KMS-11 (cell line): Measurements from ENCODE around the gene PAF1.

Experiments used
- H2AFZ ChIP-seq: fragments of 200-600 bp; sonication (generic); 2 replicates; pipeline ENCODE4 v1.6.1; 2016; ENCODE audit warnings: antibody characterized with exemption, mixed run types, low read depth
- H3K27ac ChIP-seq: fragments of 200-600 bp; sonication (generic); 2 replicates; pipeline ENCODE4 v1.6.1; 2016; ENCODE audit warnings: mild to moderate bottlenecking, mixed run types
- H3K27me3 ChIP-seq: fragments of 200-600 bp; sonication (generic); 2 replicates; pipeline ENCODE4 v1.6.1; 2017; ENCODE audit warnings: mild to moderate bottlenecking, low read depth, mixed run types, moderate library complexity; ENCODE audit not compliant: insufficient read depth
- H3K36me3 ChIP-seq: fragments of 200-600 bp; sonication (generic); 2 replicates; pipeline ENCODE4 v1.6.1; 2017; ENCODE audit warnings: mild to moderate bottlenecking, mixed run types; ENCODE audit not compliant: insufficient read depth
- H3K4me1 ChIP-seq: fragments of 200-600 bp; sonication (generic); 2 replicates; pipeline ENCODE4 v1.6.1; 2016; ENCODE audit warnings: mild to moderate bottlenecking, low read depth, mixed run types; ENCODE audit not compliant: poor library complexity, severe bottlenecking
- H3K4me2 ChIP-seq: fragments of 200-600 bp; sonication (generic); 2 replicates; pipeline ENCODE4 v1.7.0; 2016; ENCODE audit warnings: mild to moderate bottlenecking, mixed run types
- H3K4me3 ChIP-seq: fragments of 200-600 bp; sonication (generic); IDR thresholded peaks from 2 replicates; pipeline ENCODE4 v1.6.1; 2017; ENCODE audit warnings: low read depth, low read length, mixed read lengths; ENCODE audit not compliant: insufficient read depth
- H3K79me2 ChIP-seq: fragments of 200-600 bp; sonication (generic); 2 replicates; pipeline ENCODE4 v1.6.1; 2016; ENCODE audit warnings: low read depth, mixed run types; ENCODE audit not compliant: insufficient read depth
- H3K9ac ChIP-seq: fragments of 200-600 bp; sonication (generic); 2 replicates; pipeline ENCODE4 v1.6.1; 2016; ENCODE audit warnings: mild to moderate bottlenecking, mixed run types
- H4K20me1 ChIP-seq: fragments of 200-600 bp; sonication (generic); 2 replicates; pipeline ENCODE4 v1.6.1; 2016; ENCODE audit warnings: mild to moderate bottlenecking, mixed run types; ENCODE audit not compliant: insufficient read depth
- TF ChIP-seq, protein P1 (sequence below): fragments of 200-600 bp; sonication (generic); conservative IDR thresholded peaks from 2 replicates; pipeline ENCODE4 v1.6.1; 2017; ENCODE audit warnings: low read depth, mild to moderate bottlenecking, antibody characterized with exemption, low read length, moderate library complexity, mixed read lengths

Gene PAF1

DNA sequence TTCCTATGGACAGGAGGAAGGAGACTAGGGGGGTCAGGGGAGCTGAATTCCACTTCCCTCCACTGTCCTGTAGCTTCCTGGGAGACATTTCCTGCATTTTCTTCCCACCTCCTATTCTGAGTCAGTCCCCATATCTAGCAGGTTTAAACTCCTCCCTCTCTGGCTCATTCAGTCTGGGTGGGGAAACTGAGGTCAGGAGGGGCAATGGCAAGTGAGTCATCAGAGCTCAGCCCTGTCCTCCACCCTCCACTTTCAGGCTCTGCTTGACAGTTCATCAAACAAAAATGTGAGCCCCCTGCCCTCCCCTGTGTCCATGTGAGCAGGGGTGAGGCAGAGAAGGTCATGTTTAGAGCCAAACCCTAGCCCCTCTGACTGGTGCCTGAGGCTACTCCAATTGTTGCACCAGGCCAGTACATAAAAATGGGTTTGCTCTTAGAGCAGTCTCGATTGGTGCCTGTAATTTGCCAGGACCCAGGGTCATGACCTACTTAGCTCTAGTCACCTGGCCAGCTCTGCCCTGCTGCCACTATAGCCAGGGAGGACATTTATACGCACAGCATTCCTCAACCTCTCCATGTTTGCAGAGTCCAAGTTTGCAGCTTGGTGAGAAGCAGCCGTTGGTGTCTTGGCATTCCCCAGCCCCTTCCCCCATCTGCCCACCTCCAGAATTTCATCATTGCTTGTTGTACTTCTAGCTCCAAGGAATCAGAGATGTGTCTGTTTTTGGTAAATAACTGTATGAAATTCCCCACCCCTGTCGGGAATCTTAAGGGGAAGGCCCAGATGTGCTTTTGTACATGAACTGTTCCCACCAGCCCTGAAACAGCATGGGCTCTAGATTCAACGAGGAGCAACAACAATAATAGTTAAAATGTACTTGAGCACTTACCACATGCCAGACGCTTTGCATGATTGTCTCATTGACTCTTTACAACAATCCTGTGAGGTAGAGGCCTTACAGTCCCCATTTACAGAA, 27.9 kb downstream of the PAF1 start:
- TF ChIP-seq, protein P1, sequence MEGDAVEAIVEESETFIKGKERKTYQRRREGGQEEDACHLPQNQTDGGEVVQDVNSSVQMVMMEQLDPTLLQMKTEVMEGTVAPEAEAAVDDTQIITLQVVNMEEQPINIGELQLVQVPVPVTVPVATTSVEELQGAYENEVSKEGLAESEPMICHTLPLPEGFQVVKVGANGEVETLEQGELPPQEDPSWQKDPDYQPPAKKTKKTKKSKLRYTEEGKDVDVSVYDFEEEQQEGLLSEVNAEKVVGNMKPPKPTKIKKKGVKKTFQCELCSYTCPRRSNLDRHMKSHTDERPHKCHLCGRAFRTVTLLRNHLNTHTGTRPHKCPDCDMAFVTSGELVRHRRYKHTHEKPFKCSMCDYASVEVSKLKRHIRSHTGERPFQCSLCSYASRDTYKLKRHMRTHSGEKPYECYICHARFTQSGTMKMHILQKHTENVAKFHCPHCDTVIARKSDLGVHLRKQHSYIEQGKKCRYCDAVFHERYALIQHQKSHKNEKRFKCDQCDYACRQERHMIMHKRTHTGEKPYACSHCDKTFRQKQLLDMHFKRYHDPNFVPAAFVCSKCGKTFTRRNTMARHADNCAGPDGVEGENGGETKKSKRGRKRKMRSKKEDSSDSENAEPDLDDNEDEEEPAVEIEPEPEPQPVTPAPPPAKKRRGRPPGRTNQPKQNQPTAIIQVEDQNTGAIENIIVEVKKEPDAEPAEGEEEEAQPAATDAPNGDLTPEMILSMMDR = no peak
- H3K27me3 ChIP-seq = no peaks in the 10 kb centered on the region
- no peak overlapping the region for H2AFZ ChIP-seq
- H3K79me2 ChIP-seq = no peaks in the 10 kb centered on the region
- H3K9ac ChIP-seq = no peak overlapping the region
- H3K4me3 ChIP-seq = no peak overlapping the region
- peaks cover 4% of the 10 kb centered on the region for H3K4me1 ChIP-seq
- H3K4me2 ChIP-seq = no peak overlapping the region
- H3K27ac ChIP-seq = no peak overlapping the region
- H4K20me1 ChIP-seq = no peaks in the 10 kb centered on the region
- peaks cover 6% of the 10 kb centered on the region; the same call in 1 of the 2 replicates for H3K36me3 ChIP-seq

DNA sequence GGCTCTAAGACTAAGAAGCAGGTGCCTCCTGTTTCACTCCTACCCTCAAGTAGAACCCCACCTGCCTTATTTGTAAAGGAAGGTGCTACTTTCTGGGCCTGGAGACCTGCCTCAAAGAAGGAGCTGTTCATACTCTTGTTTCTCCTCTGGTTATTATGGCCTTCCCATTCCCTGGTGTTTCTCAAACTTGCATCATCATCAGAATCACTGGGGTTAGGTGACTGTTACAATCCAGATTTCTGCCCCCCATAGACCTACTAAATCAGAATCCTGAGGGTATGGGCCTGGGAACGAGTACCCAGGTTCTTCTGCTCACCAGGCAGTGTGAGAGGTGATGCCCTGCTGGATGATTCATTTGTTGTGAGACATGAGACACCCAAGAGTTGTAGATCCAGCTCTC, 30.3 kb downstream of the PAF1 start:
- H4K20me1 ChIP-seq = no peaks in the 10 kb centered on the region
- H3K27ac ChIP-seq = no peak overlapping the region
- H3K4me2 ChIP-seq = no peak overlapping the region
- no peak overlapping the region for H2AFZ ChIP-seq
- H3K9ac ChIP-seq = no peak overlapping the region
- H3K36me3 ChIP-seq = peaks cover 6% of the 10 kb centered on the region; the same call in 1 of the 2 replicates
- H3K4me1 ChIP-seq = peaks cover 4% of the 10 kb centered on the region
- H3K4me3 ChIP-seq = no peak overlapping the region
- no peaks in the 10 kb centered on the region; the same call in 1 of the 2 replicates for H3K79me2 ChIP-seq
- TF ChIP-seq, protein P1 = no peak
- no peaks in the 10 kb centered on the region for H3K27me3 ChIP-seq

DNA sequence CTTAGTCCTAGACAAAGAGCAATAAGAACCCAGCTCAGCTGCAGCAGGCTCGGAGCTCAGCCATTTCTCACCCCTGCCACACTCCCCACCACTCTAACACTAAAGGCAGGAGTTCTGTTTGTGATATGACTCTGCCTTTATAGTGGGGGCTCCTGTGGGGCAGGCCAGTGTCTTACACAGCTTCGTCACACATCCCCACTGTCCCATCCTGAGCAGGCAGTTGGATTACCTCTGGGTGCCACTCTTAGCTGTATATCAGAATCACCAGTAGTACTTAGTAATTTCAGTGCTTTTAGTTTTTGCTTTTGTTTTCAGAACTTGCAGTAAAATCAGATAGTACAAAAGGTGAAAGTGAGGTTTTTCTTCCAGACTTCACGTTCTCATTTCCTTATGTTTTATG, 31.9 kb downstream of the PAF1 start:
- Histone ChIP-seq H3K79me2 (no peaks in the 10 kb centered on the region; the same call in 1 of the 2 replicates), H3K4me2 (no peak overlapping the region), H3K4me3 (no peak overlapping the region), H2AFZ (no peak overlapping the region), H3K27ac (no peak overlapping the region), H3K36me3 (peaks cover 6% of the 10 kb centered on the region; the same call in 1 of the 2 replicates), H3K4me1 (peaks cover 4% of the 10 kb centered on the region), H4K20me1 (no peaks in the 10 kb centered on the region), H3K27me3 (no peaks in the 10 kb centered on the region), H3K9ac (no peak overlapping the region)
- TF ChIP-seq, protein P1 = no peak

DNA sequence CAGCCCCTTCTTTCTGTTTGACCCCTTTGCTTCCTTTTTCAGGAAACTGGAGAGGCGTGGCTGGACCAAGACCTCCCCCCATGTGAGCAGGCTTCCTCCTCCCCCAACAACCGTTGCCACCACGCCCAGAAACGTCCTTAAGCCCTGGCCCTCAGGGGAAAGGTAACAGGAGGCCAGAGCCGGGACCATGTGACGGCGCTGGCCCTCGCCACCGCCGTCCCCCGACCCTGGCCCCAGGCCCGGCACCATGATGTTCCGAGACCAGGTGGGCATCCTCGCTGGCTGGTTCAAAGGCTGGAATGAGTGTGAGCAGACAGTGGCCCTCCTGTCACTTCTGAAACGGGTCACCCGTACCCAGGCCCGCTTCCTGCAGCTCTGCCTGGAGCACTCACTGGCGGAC, 34.3 kb downstream of the PAF1 start:
- no peaks in the 10 kb centered on the region for H4K20me1 ChIP-seq
- peaks cover 6% of the 10 kb centered on the region; the same call in 1 of the 2 replicates for H3K36me3 ChIP-seq
- no peak overlapping the region for H3K27ac ChIP-seq
- no peak overlapping the region for H3K9ac ChIP-seq
- no peak overlapping the region for H3K4me2 ChIP-seq
- TF ChIP-seq, protein P1 = no peak
- H2AFZ ChIP-seq = no peak overlapping the region
- peaks cover 6% of the 10 kb centered on the region; the same call in 1 of the 2 replicates for H3K79me2 ChIP-seq
- no peak overlapping the region for H3K4me3 ChIP-seq
- H3K4me1 ChIP-seq = peaks cover 13% of the 10 kb centered on the region
- no peaks in the 10 kb centered on the region for H3K27me3 ChIP-seq
